ENCODE data around the gene SIGLEC10. TPM values are rescaled to one million over a fixed set of nuclear protein-coding genes. Genes with fewer than 3 reads are reported as not detected.
"Not testable (repeated sequence)": the region's sequence is repeated elsewhere in the genome, so short reads cannot be mapped to it uniquely, and the experiment has no call there.

The SIGLEC10 gene
- total RNA-seq, 2 donors from 2014 or later: 0.29 to 2.7 TPM

DNA sequence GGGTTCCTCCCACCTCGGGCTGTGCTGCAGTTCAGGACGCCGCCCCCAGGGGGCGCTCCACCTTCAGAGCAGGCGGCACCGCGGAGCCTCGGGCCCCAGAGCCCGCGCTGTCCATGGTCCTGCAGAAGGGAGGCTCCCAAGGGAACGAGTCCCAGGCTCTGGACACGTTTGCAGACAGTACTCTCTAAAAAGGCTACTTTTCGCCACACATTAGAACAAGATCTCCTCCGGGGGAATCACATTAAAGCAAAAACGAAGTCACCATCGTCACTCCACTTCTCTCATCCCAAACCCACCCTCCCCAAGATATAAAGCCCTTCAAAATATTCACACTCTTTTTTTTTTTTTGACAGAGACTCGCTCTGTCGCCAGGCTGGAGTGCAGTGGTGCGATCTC lies 4.6 kb upstream of the SIGLEC10 start:
- peaks cover 52% of the 10 kb centered on the region for H3K27me3 Mint-ChIP-seq
- peak overlapping the region; percentile 72 for H3K27ac Mint-ChIP-seq
- peak overlapping the region; percentile 22 for H3K4me3 Mint-ChIP-seq
- H3K36me3 Mint-ChIP-seq (ENCODE audit: low read depth): no peaks in the 10 kb centered on the region
- no peaks in the 10 kb centered on the region for H3K9me3 ChIP-seq (ENCODE audit: control insufficient read depth, low read length, poor library complexity, severe bottlenecking)
- peaks cover 3% of the 10 kb centered on the region for H3K4me1 Mint-ChIP-seq
- peak; percentile 87 for ATAC-seq
- peak; percentile 68 to 84 (median 76) for DNase-seq

DNA sequence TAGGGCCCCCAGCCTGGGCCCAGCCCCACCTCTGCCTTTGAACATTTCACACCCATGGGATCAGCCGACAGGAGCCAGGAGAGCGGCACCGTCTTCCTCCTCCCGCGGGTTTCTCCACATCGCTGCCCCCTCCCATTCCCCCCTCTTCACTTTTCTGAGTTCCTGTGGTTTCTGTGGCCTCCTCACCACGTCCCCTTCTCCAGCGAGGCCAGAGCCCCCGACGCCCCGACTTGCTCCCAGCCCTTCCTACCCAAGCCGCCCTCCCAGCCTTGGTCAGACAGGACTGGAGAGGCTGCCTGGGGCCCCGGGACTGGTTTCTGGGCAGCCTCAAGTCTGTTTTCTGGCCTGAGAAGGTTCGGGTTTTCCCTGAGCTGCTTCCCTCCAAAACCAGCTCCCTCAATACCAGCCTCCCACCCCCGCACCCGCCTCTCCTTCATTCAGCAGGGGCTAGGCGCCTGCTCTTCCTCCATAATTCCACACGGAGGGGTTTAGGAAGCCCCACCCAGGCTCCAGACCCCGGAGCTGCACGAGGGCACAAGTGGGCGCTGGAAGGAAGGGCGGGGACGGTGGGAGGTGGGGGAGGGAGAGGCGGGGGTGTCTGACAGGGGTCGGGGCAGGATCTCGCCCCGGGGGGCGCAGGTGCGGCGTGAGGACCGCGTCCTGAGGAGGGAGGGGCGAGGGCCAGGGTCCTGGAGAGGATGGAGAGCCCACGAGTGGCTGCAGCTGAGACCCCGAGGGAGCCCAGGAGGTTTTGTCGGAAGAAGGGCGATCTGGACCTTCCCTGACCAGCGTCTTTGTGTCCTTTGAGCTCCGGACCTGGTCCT lies 4.0 kb upstream of the SIGLEC10 start:
- Mint-ChIP-seq H3K27me3 (peaks cover 48% of the 10 kb centered on the region), H3K4me3 (peak overlapping the region; percentile 22), H3K27ac (peak overlapping the region; percentile 72), H3K36me3 (ENCODE audit: low read depth) (no peaks in the 10 kb centered on the region), H3K4me1 (peaks cover 3% of the 10 kb centered on the region)
- no peak for ATAC-seq
- no peak for DNase-seq
- H3K9me3 ChIP-seq (ENCODE audit: control insufficient read depth, low read length, poor library complexity, severe bottlenecking): no peaks in the 10 kb centered on the region

DNA sequence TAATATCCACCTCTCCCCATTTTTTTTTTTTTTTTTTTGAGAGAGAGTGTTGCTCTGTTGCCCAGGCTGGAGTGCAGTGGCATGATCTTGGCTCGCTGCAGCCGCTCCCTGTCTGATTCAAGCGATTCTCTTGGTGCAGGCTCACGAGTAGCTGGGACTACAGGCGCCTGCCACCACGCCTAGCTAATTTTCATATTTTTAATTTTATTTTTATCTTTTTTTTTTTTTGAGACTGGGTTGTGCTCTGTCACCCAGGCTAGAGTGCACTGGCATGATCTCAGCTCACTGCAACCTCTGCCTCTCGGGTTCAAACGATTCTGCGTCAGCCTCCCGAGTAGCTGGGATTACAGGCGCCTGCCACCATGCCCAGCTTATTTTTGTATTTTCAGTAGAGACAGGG lies 3.1 kb upstream of the SIGLEC10 start:
- ATAC-seq; H3K4me1 Mint-ChIP-seq; H3K36me3 Mint-ChIP-seq (ENCODE audit: low read depth); H3K27ac Mint-ChIP-seq; H3K9me3 ChIP-seq (ENCODE audit: control insufficient read depth, low read length, poor library complexity, severe bottlenecking); H3K4me3 Mint-ChIP-seq; DNase-seq: not testable (repeated sequence)
- peaks cover 41% of the 10 kb centered on the region for H3K27me3 Mint-ChIP-seq

DNA sequence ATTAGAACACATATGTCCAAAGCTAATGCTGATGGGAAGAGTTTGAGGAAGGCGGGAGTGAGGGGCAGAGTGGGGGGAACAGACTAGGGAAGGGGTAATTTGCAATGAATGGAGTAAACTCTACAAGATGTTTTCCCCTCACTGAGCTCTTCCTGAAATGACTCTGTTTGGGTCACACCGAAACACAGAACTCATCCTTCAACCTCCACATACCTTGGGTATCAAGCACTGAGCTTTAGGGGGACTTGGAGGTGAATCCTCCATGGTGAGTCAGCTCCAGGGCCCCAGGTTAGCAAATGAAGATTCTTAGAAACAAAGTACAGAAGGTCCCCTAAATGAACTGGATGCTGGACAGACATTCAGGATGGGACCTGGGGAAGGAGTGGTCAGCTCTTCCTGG lies 1.3 kb upstream of the SIGLEC10 start:
- Mint-ChIP-seq H3K27ac (no peak overlapping the region), H3K36me3 (ENCODE audit: low read depth) (no peaks in the 10 kb centered on the region), H3K4me1 (peaks cover 3% of the 10 kb centered on the region), H3K4me3 (no peak overlapping the region), H3K27me3 (peaks cover 39% of the 10 kb centered on the region)
- DNase-seq: no peak
- no peak for ATAC-seq
- no peaks in the 10 kb centered on the region for H3K9me3 ChIP-seq (ENCODE audit: control insufficient read depth, low read length, poor library complexity, severe bottlenecking)

DNA sequence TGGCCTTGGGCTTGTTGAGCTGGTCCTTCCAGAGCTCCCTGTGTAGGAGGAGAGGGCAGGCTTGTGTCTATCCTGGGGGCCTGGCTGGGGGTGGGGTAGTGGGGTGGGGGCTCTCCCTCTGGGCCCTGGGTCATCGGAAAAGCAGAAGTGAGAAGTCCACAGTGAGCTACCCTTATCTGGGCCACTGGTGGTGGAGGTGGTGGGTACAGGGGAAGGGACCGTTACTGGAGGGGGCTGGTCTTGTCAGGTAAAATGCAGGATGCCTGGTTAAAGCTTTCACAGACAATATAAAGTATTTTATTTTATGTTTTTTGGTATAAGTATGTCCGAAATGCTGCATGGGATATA lies 342 bp upstream of the SIGLEC10 start:
- ATAC-seq: peak; percentile 30
- H3K36me3 Mint-ChIP-seq (ENCODE audit: low read depth): no peaks in the 10 kb centered on the region
- H3K27ac Mint-ChIP-seq: no peak overlapping the region
- no peak overlapping the region for H3K4me3 Mint-ChIP-seq
- no peak for DNase-seq
- no peaks in the 10 kb centered on the region for H3K9me3 ChIP-seq (ENCODE audit: control insufficient read depth, low read length, poor library complexity, severe bottlenecking)
- H3K27me3 Mint-ChIP-seq: peaks cover 38% of the 10 kb centered on the region
- peaks cover 5% of the 10 kb centered on the region for H3K4me1 Mint-ChIP-seq

DNA sequence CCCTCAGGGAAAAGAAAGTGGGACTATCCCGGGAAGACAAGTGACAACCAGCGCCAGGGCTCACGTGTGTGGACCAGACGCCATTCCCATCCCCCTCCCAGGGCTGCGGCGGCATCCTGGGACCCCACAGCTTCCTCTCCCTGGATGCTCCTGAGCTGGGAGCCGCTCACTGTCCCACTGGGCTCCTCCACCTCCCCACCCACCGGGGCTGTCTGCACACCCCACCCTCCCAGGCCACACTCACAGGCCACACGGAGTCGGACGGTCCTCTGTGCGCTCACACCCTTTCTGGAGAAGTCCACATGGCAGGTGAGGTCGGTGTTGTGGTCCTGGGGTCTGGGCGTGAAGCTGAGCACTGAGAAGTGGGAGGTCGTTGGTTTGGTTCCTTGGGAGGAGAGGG lies 1.0 kb downstream of the SIGLEC10 start:
- H3K27ac Mint-ChIP-seq; DNase-seq; H3K4me1 Mint-ChIP-seq; H3K36me3 Mint-ChIP-seq (ENCODE audit: low read depth); H3K9me3 ChIP-seq (ENCODE audit: control insufficient read depth, low read length, poor library complexity, severe bottlenecking); ATAC-seq; H3K4me3 Mint-ChIP-seq: not testable (repeated sequence)
- H3K27me3 Mint-ChIP-seq: peaks cover 37% of the 10 kb centered on the region

DNA sequence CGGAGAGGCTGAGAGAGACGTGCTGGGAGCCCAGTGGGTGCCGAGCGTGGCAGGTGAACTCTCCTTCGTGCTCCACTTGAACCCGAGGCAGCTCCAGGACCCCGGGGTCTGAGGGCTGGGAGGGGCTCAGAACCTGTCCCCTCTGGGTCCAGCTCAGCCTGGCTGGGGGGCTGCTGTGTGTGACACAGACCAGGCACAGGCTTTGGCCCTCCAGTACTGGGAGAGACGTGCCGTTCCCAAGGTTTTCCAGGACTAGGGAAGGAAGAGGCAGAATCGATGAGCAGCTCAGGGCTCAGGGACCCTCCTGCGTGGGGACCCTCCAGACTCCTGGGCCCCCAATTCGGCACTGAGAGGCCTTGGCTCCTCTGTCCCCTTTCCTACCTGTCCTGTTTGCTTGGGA lies 2.3 kb downstream of the SIGLEC10 start:
- Mint-ChIP-seq H3K36me3 (ENCODE audit: low read depth) (peaks cover 3% of the 10 kb centered on the region), H3K4me3 (no peak overlapping the region), H3K4me1 (peaks cover 2% of the 10 kb centered on the region), H3K27ac (no peak overlapping the region), H3K27me3 (peaks cover 48% of the 10 kb centered on the region)
- DNase-seq (no peak), ATAC-seq (no peak)
- H3K9me3 ChIP-seq (ENCODE audit: control insufficient read depth, low read length, poor library complexity, severe bottlenecking): no peaks in the 10 kb centered on the region

DNA sequence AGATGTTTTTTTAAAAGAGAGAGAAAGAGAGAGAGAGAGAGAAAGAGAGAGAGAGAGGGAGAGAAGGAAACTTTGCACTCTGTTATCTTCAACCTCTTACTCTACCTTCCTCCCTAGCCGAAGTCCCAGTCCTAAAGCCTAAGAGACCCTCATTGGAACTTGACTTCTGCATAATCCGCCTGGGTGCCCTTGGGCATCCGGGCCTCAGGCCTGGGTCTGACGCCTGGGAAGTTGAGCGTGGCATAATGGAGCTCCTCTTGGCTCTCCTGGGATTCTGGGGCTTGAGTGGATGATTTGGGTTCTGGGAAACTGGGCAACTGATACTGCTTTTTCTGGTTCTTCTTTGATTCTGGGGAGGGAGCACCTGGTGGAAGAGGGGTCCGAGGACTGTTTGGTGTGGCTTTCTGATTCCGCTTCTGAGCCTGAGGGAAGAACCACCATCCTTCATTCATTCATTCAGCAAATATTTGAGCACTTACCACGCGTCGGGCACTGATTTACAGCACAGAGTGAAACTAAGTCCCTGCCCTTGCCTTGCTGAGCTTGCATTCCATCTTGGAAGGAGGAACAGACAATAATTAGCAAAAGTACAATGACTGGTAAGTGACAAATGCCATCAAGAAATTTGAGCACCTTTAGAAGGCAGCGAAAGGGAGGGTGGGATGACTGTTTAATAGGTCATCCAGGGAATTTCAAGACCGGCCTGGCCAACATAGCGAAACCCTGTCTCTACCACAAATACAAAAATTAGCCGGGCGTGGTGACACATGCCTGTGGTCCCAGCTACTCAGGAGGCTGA lies 6.3 kb downstream of the SIGLEC10 start:
- DNase-seq (no peak), ATAC-seq (no peak)
- H3K27me3 Mint-ChIP-seq: peaks cover 41% of the 10 kb centered on the region
- peaks cover 3% of the 10 kb centered on the region for H3K36me3 Mint-ChIP-seq (ENCODE audit: low read depth)
- no peak overlapping the region for H3K27ac Mint-ChIP-seq
- H3K4me1 Mint-ChIP-seq: peaks cover 5% of the 10 kb centered on the region
- H3K4me3 Mint-ChIP-seq: no peak overlapping the region
- H3K9me3 ChIP-seq (ENCODE audit: control insufficient read depth, low read length, poor library complexity, severe bottlenecking): no peaks in the 10 kb centered on the region

DNA sequence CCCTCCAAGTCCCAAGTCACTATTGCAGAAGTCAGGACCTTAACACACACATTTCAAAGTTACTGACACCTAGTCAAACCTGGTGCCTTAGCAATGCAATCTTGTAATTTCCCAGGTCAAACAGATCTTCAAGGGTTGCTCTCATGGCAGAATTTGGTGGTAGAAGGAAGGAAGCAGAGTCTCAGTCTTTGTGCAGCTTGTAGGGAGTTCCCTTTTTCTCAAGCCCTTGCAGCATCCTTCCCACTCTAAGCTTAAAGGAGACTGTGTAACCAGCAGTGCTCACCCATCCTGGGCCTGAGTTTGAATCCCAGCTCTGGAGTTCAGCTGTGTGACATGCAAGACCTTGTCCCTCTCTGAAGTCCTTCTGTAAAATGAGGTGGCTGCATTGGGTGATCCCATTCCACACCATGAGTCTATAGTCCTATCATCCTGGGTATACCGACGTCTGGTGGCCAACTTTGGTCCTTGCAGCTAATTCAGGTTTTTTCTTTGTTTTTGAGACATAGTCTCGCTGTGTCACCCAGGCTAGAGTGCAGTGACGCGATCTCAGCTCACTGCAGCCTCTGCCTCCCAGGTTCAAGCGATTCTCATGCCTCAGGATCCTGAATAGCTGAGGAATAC lies 9.8 kb downstream of the SIGLEC10 start:
- no peaks in the 10 kb centered on the region for H3K9me3 ChIP-seq (ENCODE audit: control insufficient read depth, low read length, poor library complexity, severe bottlenecking)
- peak; percentile 49 for ATAC-seq
- peaks cover 30% of the 10 kb centered on the region for H3K27me3 Mint-ChIP-seq
- peaks cover 4% of the 10 kb centered on the region for H3K36me3 Mint-ChIP-seq (ENCODE audit: low read depth)
- no peak for DNase-seq
- no peak overlapping the region for H3K4me3 Mint-ChIP-seq
- peaks cover 3% of the 10 kb centered on the region for H3K4me1 Mint-ChIP-seq
- no peak overlapping the region for H3K27ac Mint-ChIP-seq

DNA sequence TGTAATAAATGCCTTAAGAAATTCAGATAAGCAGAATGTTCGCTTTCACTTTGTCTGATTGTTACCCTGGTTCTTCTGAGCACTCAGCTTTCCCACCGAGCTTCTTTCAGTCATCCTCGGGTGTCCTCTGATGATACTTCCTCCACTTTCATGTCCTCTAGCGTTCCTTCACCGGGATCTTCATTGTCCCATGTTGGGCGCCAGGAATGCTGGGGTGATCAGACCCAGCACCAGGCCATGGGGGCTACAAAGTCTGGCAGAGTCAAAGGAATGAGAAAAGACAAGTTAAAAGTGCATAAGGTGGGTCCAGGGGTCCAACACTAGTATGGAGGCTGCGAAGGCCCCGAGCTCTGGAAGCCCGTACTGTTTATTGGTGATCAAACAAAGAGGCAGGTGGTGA lies 15.3 kb downstream of the SIGLEC10 start:
- no peak overlapping the region for H3K4me3 Mint-ChIP-seq
- no peaks in the 10 kb centered on the region for H3K27me3 Mint-ChIP-seq
- no peaks in the 10 kb centered on the region for H3K4me1 Mint-ChIP-seq
- DNase-seq (no peak), ATAC-seq (no peak)
- no peaks in the 10 kb centered on the region for H3K9me3 ChIP-seq (ENCODE audit: control insufficient read depth, low read length, poor library complexity, severe bottlenecking)
- H3K27ac Mint-ChIP-seq: no peak overlapping the region
- peaks cover 2% of the 10 kb centered on the region for H3K36me3 Mint-ChIP-seq (ENCODE audit: low read depth)

DNA sequence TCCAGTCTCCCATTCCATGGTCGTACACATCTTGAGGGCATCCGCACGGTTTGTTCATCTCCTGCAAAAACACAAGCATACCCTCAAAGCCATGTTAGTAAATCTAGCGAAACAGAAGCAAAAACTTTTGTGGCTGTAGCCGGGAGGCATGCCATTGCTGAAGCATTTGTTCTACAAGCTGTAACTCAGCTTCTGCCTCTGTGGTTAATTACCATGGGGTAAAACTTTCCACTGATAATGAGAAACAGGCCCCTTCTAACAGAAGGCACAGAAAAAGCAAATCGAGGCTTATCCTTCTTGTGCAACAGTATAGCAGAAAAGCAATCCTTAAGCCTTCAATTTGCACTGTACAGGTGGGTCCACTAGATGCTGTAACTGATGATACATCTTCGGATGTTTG lies 17.5 kb downstream of the SIGLEC10 start:
- H3K27ac Mint-ChIP-seq; H3K9me3 ChIP-seq (ENCODE audit: control insufficient read depth, low read length, poor library complexity, severe bottlenecking); DNase-seq; ATAC-seq; H3K4me1 Mint-ChIP-seq; H3K4me3 Mint-ChIP-seq; H3K36me3 Mint-ChIP-seq (ENCODE audit: low read depth); H3K27me3 Mint-ChIP-seq: not testable (repeated sequence)

DNA sequence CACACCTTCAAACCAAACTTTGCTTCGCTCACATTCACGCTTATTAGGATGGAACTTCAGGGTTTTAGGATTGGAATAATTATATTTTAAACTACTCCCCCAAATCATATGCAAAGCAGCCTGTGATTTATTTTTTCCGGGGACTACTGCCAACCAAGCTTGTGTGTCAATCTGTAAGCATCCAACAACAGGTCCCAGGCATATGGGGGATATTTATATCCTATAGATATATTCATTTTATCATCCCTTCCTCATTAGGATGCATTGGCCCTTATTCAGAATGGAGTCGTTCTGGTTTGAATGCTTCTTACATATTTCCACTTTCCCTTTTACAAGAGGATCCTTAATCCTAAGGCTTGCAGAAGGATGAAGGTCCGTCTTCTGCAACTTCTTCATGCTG lies 18.2 kb downstream of the SIGLEC10 start:
- Mint-ChIP-seq H3K4me1 (peaks cover 4% of the 10 kb centered on the region), H3K27ac (no peak overlapping the region), H3K4me3 (no peak overlapping the region), H3K27me3 (no peaks in the 10 kb centered on the region), H3K36me3 (ENCODE audit: low read depth) (no peaks in the 10 kb centered on the region)
- H3K9me3 ChIP-seq (ENCODE audit: control insufficient read depth, low read length, poor library complexity, severe bottlenecking): no peaks in the 10 kb centered on the region
- no peak for ATAC-seq
- DNase-seq: no peak

DNA sequence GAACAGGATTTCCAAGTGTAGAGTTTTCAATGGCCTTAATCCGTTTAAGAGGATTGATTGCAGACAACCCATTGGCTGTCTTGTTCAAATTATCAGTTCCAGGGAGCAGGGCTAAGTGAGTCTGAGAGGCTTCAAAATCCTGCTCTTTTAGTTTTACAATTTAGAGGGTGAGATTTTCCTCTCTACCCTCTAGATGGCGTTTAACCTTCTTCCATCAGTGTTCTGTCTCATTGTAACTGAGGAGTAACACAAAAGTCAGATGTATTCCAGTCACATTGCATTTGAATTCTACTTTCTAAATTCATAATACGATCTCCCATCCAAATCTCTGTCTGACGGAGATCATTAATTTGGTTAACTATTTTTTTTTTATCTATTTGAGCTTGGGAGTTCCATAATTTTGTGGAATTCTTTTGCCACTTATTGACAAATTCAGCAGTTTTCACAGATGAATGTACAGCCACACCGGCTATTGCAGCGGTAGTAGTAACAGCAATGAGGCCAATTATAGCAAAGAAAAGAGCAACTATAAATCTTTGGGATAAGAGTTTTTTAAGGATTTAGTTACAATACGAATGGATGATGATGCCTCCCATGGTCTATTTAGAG lies 19.2 kb downstream of the SIGLEC10 start:
- Mint-ChIP-seq H3K27ac (no peak overlapping the region), H3K36me3 (ENCODE audit: low read depth) (no peaks in the 10 kb centered on the region), H3K27me3 (no peaks in the 10 kb centered on the region), H3K4me1 (peaks cover 9% of the 10 kb centered on the region), H3K4me3 (no peak overlapping the region)
- ATAC-seq: no peak
- no peaks in the 10 kb centered on the region for H3K9me3 ChIP-seq (ENCODE audit: control insufficient read depth, low read length, poor library complexity, severe bottlenecking)
- no peak for DNase-seq

Data from T-helper 17 cell (primary cell).